Liver (tissue), 9 donors: ENCODE results near the gene ATAD5. TPM values are rescaled to one million over a fixed set of nuclear protein-coding genes. Genes with fewer than 3 reads are reported as not detected.
A peak's percentile ranks its signal among the peaks of the same experiment; 100 is the strongest.

Experiments used
- DNase-seq: peaks from one replicate; pipeline ENCODE4 v3.0.0-alpha.2; 2017; ENCODE audit warnings: low spot score
- H3K27ac ChIP-seq, 2 donors: one replicate each; pipeline ENCODE4 v1.7.0; 2013; ENCODE audit warnings: inconsistent platforms in 2 of 2, low read length in 2 of 2, control low read depth in 1 of 2, low read depth in 1 of 2, mild to moderate bottlenecking in 1 of 2
- H3K27me3 ChIP-seq, 4 donors: one replicate each; pipeline versions ENCODE4 v1.6.1 to v1.7.0; 2013; ENCODE audit warnings: low read length in 3 of 4, inconsistent platforms in 1 of 4, mild to moderate bottlenecking in 1 of 4, moderate library complexity in 1 of 4; ENCODE audit not compliant: control insufficient read depth in 4 of 4, insufficient read depth in 4 of 4
- H3K36me3 ChIP-seq, 4 donors: one replicate each; pipeline versions ENCODE4 v1.6.1 to v1.7.0; 2013; ENCODE audit warnings: low read length in 3 of 4, mild to moderate bottlenecking in 3 of 4, low read depth in 1 of 4, moderate library complexity in 1 of 4; ENCODE audit not compliant: control insufficient read depth in 4 of 4, insufficient read depth in 3 of 4
- H3K4me1 ChIP-seq, 4 donors: one replicate each; pipeline versions ENCODE4 v1.6.1 to v1.7.0; 2013; ENCODE audit warnings: low read length in 3 of 4, mild to moderate bottlenecking in 3 of 4, moderate library complexity in 1 of 4; ENCODE audit not compliant: control insufficient read depth in 4 of 4, insufficient read depth in 4 of 4
- H3K4me3 ChIP-seq, 3 donors: one replicate each; pipeline versions ENCODE4 v1.6.1 to v1.7.0; 2013; ENCODE audit warnings: low read length in 3 of 3, control low read depth in 1 of 3, low read depth in 1 of 3, mild to moderate bottlenecking in 1 of 3
- H3K9ac ChIP-seq, 2 donors: one replicate each; pipeline ENCODE4 v1.7.0; 2013; ENCODE audit warnings: low read length in 2 of 2, mild to moderate bottlenecking in 2 of 2, moderate library complexity in 2 of 2, control low read depth in 1 of 2, low read depth in 1 of 2
- H3K9me3 ChIP-seq, 4 donors: one replicate each; pipeline versions ENCODE4 v1.6.1 to v1.7.0; 2013; ENCODE audit warnings: low read length in 3 of 4; ENCODE audit not compliant: control insufficient read depth in 4 of 4
- FOXA1 ChIP-seq: IDR thresholded peaks from 2 replicates; pipeline ENCODE4 v1.6.1; 2016; ENCODE audit warnings: antibody characterized with exemption
- FOXA2 ChIP-seq: IDR thresholded peaks from 2 replicates; pipeline ENCODE4 v1.6.1; 2016; ENCODE audit warnings: antibody characterized with exemption
- HNF4A ChIP-seq, 2 donors: conservative IDR thresholded peaks; 2 replicates each; pipeline ENCODE4 v1.6.1; 2016; ENCODE audit warnings: antibody characterized with exemption in 2 of 2, mild to moderate bottlenecking in 2 of 2
- HNF4G ChIP-seq: IDR thresholded peaks from 2 replicates; pipeline ENCODE4 v1.6.1; 2016; ENCODE audit warnings: antibody characterized with exemption
- NR2F2 ChIP-seq: IDR thresholded peaks from 2 replicates; pipeline ENCODE4 v1.6.1; 2016; ENCODE audit warnings: antibody characterized with exemption
- REST ChIP-seq: IDR thresholded peaks from 2 replicates; pipeline ENCODE4 v1.6.1; 2016; ENCODE audit warnings: antibody characterized with exemption, mild to moderate bottlenecking
- RXRA ChIP-seq, 2 donors: IDR thresholded peaks; 2 replicates each; pipeline ENCODE4 v1.6.1; 2017 to 2018; ENCODE audit warnings: antibody characterized with exemption in 2 of 2, mild to moderate bottlenecking in 1 of 2
- SP1 ChIP-seq: IDR thresholded peaks from 2 replicates; pipeline ENCODE4 v1.6.1; 2018; ENCODE audit warnings: antibody characterized with exemption, mild to moderate bottlenecking
- WGBS: extraction: QIAGEN DNeasy Blood & Tissue Kit; methylation state at CpG from one replicate; pipeline ENCODE4 v1.1.7; 2013; 5-methylcytosine and 5-hydroxymethylcytosine counted together
- polyA plus RNA-seq, 2 donors: library from polyadenylated mRNA; stranded (reverse) in 1 of 2; unstranded in 1 of 2; fragments of 200-250 nt in 1 of 2; fragments of >200 nt in 1 of 2; fragmentation: Nextera tagmentation in 1 of 2; extraction: Ambion mirVana in 1 of 2; gene quantifications; one replicate each; pipeline versions ENCODE4 v1.2.1 to v1.2.3, GENCODE V29; 2013 to 2015
- total RNA-seq, 2 donors: library from RNA; depleted of rRNA; stranded (reverse); fragments of >200 nt; gene quantifications; one replicate each; pipeline ENCODE4 v1.2.3, GENCODE V29; 2014
- TF ChIP-seq, protein P1 (sequence below): fragments of 150-350 bp; IDR thresholded peaks from 2 replicates; pipeline ENCODE4 v1.5.1; 2017; ENCODE audit warnings: improper control_type of control experiment, low read depth, low read length; ENCODE audit not compliant: missing input control
- donor health status: healthy.
- donor health status: healthy.
- donor health status: healthy.
- donor health status: healthy.
- donor health status: healthy.

ATAD5 gene
- total and polyA plus RNA-seq, 4 donors = 0.15 to 10.6 (median 0.52) TPM

- TF ChIP-seq, protein P1, sequence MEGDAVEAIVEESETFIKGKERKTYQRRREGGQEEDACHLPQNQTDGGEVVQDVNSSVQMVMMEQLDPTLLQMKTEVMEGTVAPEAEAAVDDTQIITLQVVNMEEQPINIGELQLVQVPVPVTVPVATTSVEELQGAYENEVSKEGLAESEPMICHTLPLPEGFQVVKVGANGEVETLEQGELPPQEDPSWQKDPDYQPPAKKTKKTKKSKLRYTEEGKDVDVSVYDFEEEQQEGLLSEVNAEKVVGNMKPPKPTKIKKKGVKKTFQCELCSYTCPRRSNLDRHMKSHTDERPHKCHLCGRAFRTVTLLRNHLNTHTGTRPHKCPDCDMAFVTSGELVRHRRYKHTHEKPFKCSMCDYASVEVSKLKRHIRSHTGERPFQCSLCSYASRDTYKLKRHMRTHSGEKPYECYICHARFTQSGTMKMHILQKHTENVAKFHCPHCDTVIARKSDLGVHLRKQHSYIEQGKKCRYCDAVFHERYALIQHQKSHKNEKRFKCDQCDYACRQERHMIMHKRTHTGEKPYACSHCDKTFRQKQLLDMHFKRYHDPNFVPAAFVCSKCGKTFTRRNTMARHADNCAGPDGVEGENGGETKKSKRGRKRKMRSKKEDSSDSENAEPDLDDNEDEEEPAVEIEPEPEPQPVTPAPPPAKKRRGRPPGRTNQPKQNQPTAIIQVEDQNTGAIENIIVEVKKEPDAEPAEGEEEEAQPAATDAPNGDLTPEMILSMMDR = no peak
- TF ChIP-seq FOXA2 (no peak), HNF4A (conservative IDR thresholded peaks at IDR 0.05) (no peak), REST (no peak)
Observed at GRCh38 chr17:30831257-30831656, 509 bp upstream of the ATAD5 start (continued).

DNA sequence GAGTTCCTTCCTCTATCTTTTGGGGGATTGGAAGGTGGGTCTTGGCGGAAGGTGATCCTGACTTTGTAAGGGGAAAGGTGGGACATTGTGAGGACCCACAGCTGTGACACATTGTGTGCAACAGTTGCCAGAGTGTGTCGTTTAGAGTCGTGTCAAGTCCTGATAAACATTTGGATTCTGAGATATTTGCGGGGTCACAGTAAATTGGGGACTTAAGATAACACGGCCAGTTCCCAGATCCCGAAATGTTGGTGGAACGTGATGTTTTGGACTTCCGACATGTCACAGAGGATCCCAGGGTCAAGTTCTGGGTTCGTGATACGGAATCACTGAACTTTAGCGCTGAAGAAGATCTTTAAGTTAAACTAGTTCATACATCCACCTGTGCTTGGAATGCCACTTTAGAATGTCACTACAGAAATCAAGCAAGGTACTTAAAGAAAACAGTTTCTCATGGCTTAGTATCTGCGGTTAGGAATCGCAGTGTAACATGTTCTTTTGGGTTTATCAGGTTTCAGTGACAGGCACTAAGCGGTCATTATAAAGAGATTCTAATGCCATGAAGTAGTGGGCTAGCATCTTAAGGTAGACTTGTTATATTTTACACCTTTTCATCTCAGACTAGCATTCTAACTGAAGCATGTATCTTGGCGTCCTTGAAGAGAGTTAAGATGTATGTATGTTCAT lies 815 bp downstream of the ATAD5 start:
- Histone ChIP-seq H3K36me3 (no peaks in the 10 kb centered on the region), H3K9ac (peak overlapping the region; percentile 60 to 63), H3K9me3 (no peaks in the 10 kb centered on the region), H3K27me3 (no peaks in the 10 kb centered on the region), H3K4me1 (peaks cover 5 to 15% (median 12%) of the 10 kb centered on the region in 4 donors), H3K4me3 (peak overlapping the region; percentile 80 to 95 (median 82)), H3K27ac (no peak overlapping the region)
- TF ChIP-seq NR2F2 = no peak
- WGBS = 3% methylated on average over 15 of the region's 15 CpGs
- DNase-seq = no peak

- H3K4me1 ChIP-seq = peaks cover 0 to 10% (median 4%) of the 10 kb centered on the region in 4 donors
- no peak overlapping the region for H3K27ac ChIP-seq
- peak; percentile 70 to 76 for TF ChIP-seq HNF4A (conservative IDR thresholded peaks at IDR 0.05)
- TF ChIP-seq RXRA (IDR thresholded peaks at IDR 0.05) = peak; percentile 55 to 57
- TF ChIP-seq HNF4G = peak; percentile 14
- TF ChIP-seq SP1 = peak; percentile 71
- no peak for TF ChIP-seq REST
- TF ChIP-seq FOXA1 = no peak
- 56% methylated on average over 5 of the region's 5 CpGs for WGBS
- H3K36me3 ChIP-seq = no peaks in the 10 kb centered on the region
- no peak overlapping the region for H3K4me3 ChIP-seq
- peak overlapping the region in 1 of 2 donors; percentile 14 for H3K9ac ChIP-seq
- H3K27me3 ChIP-seq = no peaks in the 10 kb centered on the region
- DNase-seq = no peak
- H3K9me3 ChIP-seq = no peaks in the 10 kb centered on the region
Observed at GRCh38 chr17:30838202-30838807, 6.5 kb downstream of the ATAD5 start.
